ENCODE results near the gene UIMC1. TPM values are rescaled to one million over a fixed set of nuclear protein-coding genes. Genes with fewer than 3 reads are reported as not detected.

Gene UIMC1
- total RNA-seq, 2 donors from 2014 or later, result 46.6 to 50.8 TPM

DNA sequence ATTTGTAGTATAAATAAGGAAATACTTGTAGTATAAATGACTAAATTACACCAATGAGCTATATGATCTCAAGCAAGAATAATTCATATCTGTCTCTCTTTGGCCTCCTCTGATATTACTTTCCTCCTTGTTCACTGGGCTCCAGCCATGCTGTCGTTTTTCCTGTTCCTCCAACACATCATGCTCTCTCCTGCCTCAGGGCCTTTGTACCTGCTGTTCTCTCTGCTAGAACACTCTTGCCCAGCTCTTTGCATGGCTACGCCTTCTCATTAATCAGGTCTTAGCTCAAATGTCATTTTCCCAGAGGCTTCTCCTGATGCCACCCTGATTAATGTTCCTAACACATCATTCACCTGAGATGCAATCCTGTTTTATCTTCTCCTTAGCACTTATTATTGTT, 13.5 kb upstream of the UIMC1 start:
- H3K9me3 ChIP-seq (ENCODE audit: control insufficient read depth, low read length), result no peaks in the 10 kb centered on the region
- TF ChIP-seq, protein P1, sequence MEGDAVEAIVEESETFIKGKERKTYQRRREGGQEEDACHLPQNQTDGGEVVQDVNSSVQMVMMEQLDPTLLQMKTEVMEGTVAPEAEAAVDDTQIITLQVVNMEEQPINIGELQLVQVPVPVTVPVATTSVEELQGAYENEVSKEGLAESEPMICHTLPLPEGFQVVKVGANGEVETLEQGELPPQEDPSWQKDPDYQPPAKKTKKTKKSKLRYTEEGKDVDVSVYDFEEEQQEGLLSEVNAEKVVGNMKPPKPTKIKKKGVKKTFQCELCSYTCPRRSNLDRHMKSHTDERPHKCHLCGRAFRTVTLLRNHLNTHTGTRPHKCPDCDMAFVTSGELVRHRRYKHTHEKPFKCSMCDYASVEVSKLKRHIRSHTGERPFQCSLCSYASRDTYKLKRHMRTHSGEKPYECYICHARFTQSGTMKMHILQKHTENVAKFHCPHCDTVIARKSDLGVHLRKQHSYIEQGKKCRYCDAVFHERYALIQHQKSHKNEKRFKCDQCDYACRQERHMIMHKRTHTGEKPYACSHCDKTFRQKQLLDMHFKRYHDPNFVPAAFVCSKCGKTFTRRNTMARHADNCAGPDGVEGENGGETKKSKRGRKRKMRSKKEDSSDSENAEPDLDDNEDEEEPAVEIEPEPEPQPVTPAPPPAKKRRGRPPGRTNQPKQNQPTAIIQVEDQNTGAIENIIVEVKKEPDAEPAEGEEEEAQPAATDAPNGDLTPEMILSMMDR (conservative IDR thresholded peaks at IDR 0.05), result no peak
- WGBS, 2 experiments (ENCODE audit: insufficient coverage in 1 of 2, insufficient read length in 1 of 2), result 94 to 95% methylated on average over 2 of the region's 2 CpGs
- no peaks in the 10 kb centered on the region for H3K27me3 Mint-ChIP-seq (ENCODE audit: insufficient read depth)
- no peaks in the 10 kb centered on the region for H3K27me3 ChIP-seq (ENCODE audit: control insufficient read depth, insufficient read depth, low read length, poor library complexity, severe bottlenecking)
- no peak overlapping the region for H3K9ac ChIP-seq (ENCODE audit: extremely low read depth, low read length, poor library complexity, severe bottlenecking)
- no peaks in the 10 kb centered on the region for H3K9me3 Mint-ChIP-seq
- no peak overlapping the region for H3K4me3 Mint-ChIP-seq
- peaks cover 16% of the 10 kb centered on the region for H3K4me1 Mint-ChIP-seq
- DNase-seq, result no peak
- no peak overlapping the region for H3K27ac ChIP-seq (ENCODE audit: low read depth, low read length)
- H3K4me3 ChIP-seq (ENCODE audit: low read length), result no peak overlapping the region
- H3K36me3 ChIP-seq (ENCODE audit: control insufficient read depth, insufficient read depth, low read length), result peaks cover 3% of the 10 kb centered on the region
- peaks cover 7% of the 10 kb centered on the region for H3K36me3 Mint-ChIP-seq (ENCODE audit: low read depth)
- peaks cover 6% of the 10 kb centered on the region for H3K4me1 ChIP-seq (ENCODE audit: control insufficient read depth, insufficient read depth, low read length)
- no peak overlapping the region for H3K27ac Mint-ChIP-seq

DNA sequence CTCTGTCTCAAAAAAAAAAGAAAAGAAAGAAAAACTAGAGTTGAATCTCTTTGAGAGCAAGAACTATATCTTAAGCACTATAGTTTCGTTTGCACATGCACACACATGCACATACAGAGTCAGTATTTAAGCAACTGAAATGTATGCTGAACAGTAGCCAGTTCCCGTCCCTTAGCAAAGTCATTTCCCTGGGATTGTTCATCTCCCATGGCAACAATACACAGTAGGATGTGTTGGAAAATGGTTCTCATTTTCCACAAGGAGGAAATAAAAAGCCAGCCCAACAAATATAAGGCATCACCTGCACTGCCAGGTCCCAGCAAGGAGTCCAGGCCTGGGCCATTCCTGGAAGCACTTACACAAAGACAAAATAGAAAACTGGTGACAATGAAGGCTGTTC, 11.8 kb upstream of the UIMC1 start:
- H3K9me3 Mint-ChIP-seq, result no peaks in the 10 kb centered on the region
- no peaks in the 10 kb centered on the region for H3K36me3 ChIP-seq (ENCODE audit: control insufficient read depth, insufficient read depth, low read length)
- TF ChIP-seq, protein P1 (conservative IDR thresholded peaks at IDR 0.05), result no peak
- H3K27me3 Mint-ChIP-seq (ENCODE audit: insufficient read depth), result peaks cover 3% of the 10 kb centered on the region
- H3K4me1 ChIP-seq (ENCODE audit: control insufficient read depth, insufficient read depth, low read length), result peaks cover 6% of the 10 kb centered on the region
- H3K9me3 ChIP-seq (ENCODE audit: control insufficient read depth, low read length), result no peaks in the 10 kb centered on the region
- H3K27ac Mint-ChIP-seq, result no peak overlapping the region
- peaks cover 7% of the 10 kb centered on the region for H3K4me1 Mint-ChIP-seq
- WGBS, 2 experiments (ENCODE audit: insufficient coverage in 1 of 2, insufficient read length in 1 of 2), result 81 to 90% methylated on average over 2 of the region's 2 CpGs
- no peak overlapping the region for H3K4me3 ChIP-seq (ENCODE audit: low read length)
- no peak overlapping the region for H3K4me3 Mint-ChIP-seq
- no peak overlapping the region for H3K9ac ChIP-seq (ENCODE audit: extremely low read depth, low read length, poor library complexity, severe bottlenecking)
- DNase-seq, result no peak
- no peaks in the 10 kb centered on the region for H3K27me3 ChIP-seq (ENCODE audit: control insufficient read depth, insufficient read depth, low read length, poor library complexity, severe bottlenecking)
- no peaks in the 10 kb centered on the region for H3K36me3 Mint-ChIP-seq (ENCODE audit: low read depth)
- H3K27ac ChIP-seq (ENCODE audit: low read depth, low read length), result no peak overlapping the region

DNA sequence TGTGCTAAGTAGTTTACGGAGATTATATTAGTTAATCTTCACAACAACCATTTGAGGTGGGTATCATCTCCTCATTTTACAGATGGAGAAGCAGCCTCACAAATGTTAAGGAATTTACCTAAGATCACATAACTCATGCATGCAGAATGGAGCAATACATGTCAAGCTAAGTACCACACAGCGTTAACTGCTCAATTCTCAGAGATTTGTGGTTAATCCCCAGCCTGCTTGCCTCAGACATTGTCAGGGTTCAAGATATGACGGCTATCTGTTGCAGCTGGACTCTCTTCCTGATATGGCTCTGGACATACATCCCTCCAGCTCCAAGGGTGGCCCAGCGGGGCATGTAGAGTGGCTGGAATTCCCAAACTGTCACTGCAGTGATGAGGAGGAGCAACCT, 8.6 kb upstream of the UIMC1 start:
- Histone ChIP-seq H3K9ac (ENCODE audit: extremely low read depth, low read length, poor library complexity, severe bottlenecking) (no peak overlapping the region), H3K27ac (ENCODE audit: low read depth, low read length) (no peak overlapping the region), H3K27me3 (ENCODE audit: control insufficient read depth, insufficient read depth, low read length, poor library complexity, severe bottlenecking) (no peaks in the 10 kb centered on the region), H3K4me1 (ENCODE audit: control insufficient read depth, insufficient read depth, low read length) (no peaks in the 10 kb centered on the region), H3K36me3 (ENCODE audit: control insufficient read depth, insufficient read depth, low read length) (no peaks in the 10 kb centered on the region), H3K9me3 (ENCODE audit: control insufficient read depth, low read length) (no peaks in the 10 kb centered on the region), H3K4me3 (ENCODE audit: low read length) (no peak overlapping the region)
- Mint-ChIP-seq H3K4me3 (no peak overlapping the region), H3K4me1 (no peaks in the 10 kb centered on the region), H3K27ac (no peak overlapping the region), H3K36me3 (ENCODE audit: low read depth) (no peaks in the 10 kb centered on the region), H3K9me3 (no peaks in the 10 kb centered on the region), H3K27me3 (ENCODE audit: insufficient read depth) (peaks cover 5% of the 10 kb centered on the region)
- DNase-seq, result no peak
- WGBS, 2 experiments (ENCODE audit: insufficient coverage in 1 of 2, insufficient read length in 1 of 2), result 93 to 94% methylated on average over 3 to 4 of the region's 4 CpGs
- TF ChIP-seq, protein P1 (conservative IDR thresholded peaks at IDR 0.05), result no peak
